ENCODE results near the gene POLA2. TPM values are rescaled to one million over a fixed set of nuclear protein-coding genes. Genes with fewer than 3 reads are reported as not detected.

The POLA2 gene
- total and polyA plus RNA-seq, 4 donors: 4.5 to 14.2 (median 9.5) TPM

GRCh38 chr11:65315866-65316226 lies 54.1 kb downstream of the POLA2 start:
- H3K4me3 ChIP-seq: peak overlapping the region; percentile 83
- no peak for TF ChIP-seq CTCF (IDR thresholded peaks at IDR 0.05; ENCODE audit: control extremely low read depth, extremely low read depth)
- DNase-seq (no peak), ATAC-seq (ENCODE audit: insufficient read depth, low FRiP score) (no peak)
- H3K27ac ChIP-seq (ENCODE audit: low read depth in 1 of 2, low read length in 1 of 2): peak overlapping the region; percentile 74 to 92
- peaks cover 0 to 37% (median 12%) of the 10 kb centered on the region in 5 donors for H3K4me1 ChIP-seq (ENCODE audit: control insufficient read depth in 5 of 5, insufficient read depth in 5 of 5, low read length in 5 of 5)
- peak overlapping the region in 1 of 2 donors; percentile 26 for H3K9ac ChIP-seq (ENCODE audit: insufficient read depth in 1 of 2, low read length in 2 of 2)
- 17 to 23% methylated on average over 8 of the region's 8 CpGs for WGBS, 2 donors
- H3K27me3 ChIP-seq (ENCODE audit: control insufficient read depth in 3 of 3, insufficient read depth in 3 of 3, low read length in 2 of 3): peaks cover 0 to 3% (median 0%) of the 10 kb centered on the region in 3 donors
- H3K36me3 ChIP-seq (ENCODE audit: control insufficient read depth in 4 of 4, insufficient read depth in 4 of 4, low read length in 4 of 4): peaks cover 0 to 6% (median 4%) of the 10 kb centered on the region in 4 donors
- no peaks in the 10 kb centered on the region for H3K9me3 ChIP-seq (ENCODE audit: control insufficient read depth in 4 of 4, insufficient read depth in 3 of 4, low read length in 3 of 4)

DNA sequence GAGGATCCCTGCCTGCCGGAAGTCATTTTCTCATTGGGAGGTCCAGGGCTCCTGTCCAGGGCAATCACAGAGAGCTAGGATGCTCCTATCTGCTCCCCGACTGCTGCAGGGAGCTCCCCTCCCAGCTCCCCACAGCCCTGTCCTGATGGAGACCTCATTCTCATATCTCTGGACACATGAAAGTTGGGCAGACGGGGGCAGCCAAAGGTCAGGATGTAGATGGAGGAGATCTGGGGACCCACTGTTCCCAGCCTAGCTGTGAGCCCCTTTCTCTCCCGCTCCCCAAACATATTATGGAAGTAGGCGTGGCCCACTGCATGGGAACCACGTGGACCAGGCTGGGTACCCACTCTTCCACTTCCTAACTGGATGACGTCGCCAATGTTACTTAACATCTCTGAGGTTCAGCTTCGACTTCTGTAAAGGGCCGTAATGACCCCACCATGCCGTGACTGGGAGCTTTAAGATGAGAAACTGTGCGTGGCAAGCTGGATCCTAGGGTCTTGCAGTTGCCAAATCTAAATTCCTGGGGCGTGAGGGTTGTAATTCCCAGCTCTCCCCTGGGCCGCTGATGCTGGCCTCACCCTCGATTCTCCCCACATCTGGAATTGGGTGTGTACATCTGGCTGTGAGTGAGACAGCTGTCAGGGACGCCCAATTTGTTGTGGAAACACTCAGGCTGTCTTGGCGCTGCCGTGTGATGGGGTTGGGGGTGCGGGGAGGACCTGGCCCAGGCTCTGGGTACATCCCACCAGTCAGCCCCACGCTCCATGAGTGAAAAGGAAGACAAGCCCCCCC lies 54.7 kb downstream of the POLA2 start:
- 40 to 56% methylated on average over 20 of the region's 20 CpGs for WGBS, 2 donors
- H3K4me3 ChIP-seq: peak overlapping the region; percentile 83
- peaks cover 0 to 3% (median 0%) of the 10 kb centered on the region in 3 donors for H3K27me3 ChIP-seq (ENCODE audit: control insufficient read depth in 3 of 3, insufficient read depth in 3 of 3, low read length in 2 of 3)
- H3K4me1 ChIP-seq (ENCODE audit: control insufficient read depth in 5 of 5, insufficient read depth in 5 of 5, low read length in 5 of 5): peaks cover 0 to 36% (median 10%) of the 10 kb centered on the region in 5 donors
- H3K27ac ChIP-seq (ENCODE audit: low read depth in 1 of 2, low read length in 1 of 2): peak overlapping the region; percentile 74 to 92
- DNase-seq: peak; percentile 64 to 72 (median 71)
- no peaks in the 10 kb centered on the region for H3K9me3 ChIP-seq (ENCODE audit: control insufficient read depth in 4 of 4, insufficient read depth in 3 of 4, low read length in 3 of 4)
- no peak for ATAC-seq (ENCODE audit: insufficient read depth, low FRiP score)
- peak overlapping the region in 1 of 2 donors; percentile 26 for H3K9ac ChIP-seq (ENCODE audit: insufficient read depth in 1 of 2, low read length in 2 of 2)
- H3K36me3 ChIP-seq (ENCODE audit: control insufficient read depth in 4 of 4, insufficient read depth in 4 of 4, low read length in 4 of 4): peaks cover 0 to 11% (median 9%) of the 10 kb centered on the region in 4 donors
- TF ChIP-seq CTCF (IDR thresholded peaks at IDR 0.05; ENCODE audit: control extremely low read depth, extremely low read depth): no peak

DNA sequence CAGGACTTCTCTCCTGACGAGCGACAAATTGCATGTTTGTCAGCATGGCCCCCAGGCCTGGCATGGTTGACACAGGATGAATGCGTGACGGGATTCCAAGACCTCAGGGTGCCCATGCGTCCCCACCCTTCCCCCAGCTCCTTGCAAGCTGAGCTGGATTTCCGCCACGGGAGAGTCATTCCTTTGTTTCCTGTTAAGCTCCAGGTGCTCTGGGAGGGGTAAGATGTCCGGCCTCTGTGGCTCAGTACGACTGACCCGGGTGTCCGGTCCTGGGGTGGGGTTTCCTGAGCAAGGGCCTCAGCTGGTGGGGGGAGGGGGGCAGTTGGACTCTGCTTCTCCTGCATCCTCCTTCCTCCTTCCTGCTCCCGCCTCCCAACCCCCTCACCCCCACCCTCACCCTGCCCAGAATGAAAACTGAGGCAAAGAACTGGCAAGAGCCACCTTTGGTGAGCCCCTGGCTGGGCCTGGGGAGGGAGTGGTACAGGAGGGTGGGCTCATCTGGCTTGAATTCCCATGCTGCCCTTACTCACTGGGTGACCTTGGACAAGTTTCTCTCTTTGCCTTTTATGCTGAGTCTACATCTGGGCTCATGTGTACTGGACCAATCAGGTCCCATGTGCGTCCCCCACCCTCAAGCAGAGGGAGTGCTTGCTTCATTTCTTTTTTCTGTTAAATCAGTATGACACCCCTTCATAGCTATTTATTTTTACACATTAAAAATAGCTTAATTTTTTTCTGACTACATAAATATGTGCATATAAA lies 55.4 kb downstream of the POLA2 start:
- Histone ChIP-seq H3K27me3 (ENCODE audit: control insufficient read depth in 3 of 3, insufficient read depth in 3 of 3, low read length in 2 of 3) (peaks cover 0 to 3% (median 0%) of the 10 kb centered on the region in 3 donors), H3K9ac (ENCODE audit: insufficient read depth in 1 of 2, low read length in 2 of 2) (no peak overlapping the region), H3K4me3 (peak overlapping the region; percentile 23), H3K27ac (ENCODE audit: low read depth in 1 of 2, low read length in 1 of 2) (peak overlapping the region; percentile 74 to 92), H3K4me1 (ENCODE audit: control insufficient read depth in 5 of 5, insufficient read depth in 5 of 5, low read length in 5 of 5) (peaks cover 0 to 44% (median 10%) of the 10 kb centered on the region in 5 donors), H3K9me3 (ENCODE audit: control insufficient read depth in 4 of 4, insufficient read depth in 3 of 4, low read length in 3 of 4) (no peaks in the 10 kb centered on the region), H3K36me3 (ENCODE audit: control insufficient read depth in 4 of 4, insufficient read depth in 4 of 4, low read length in 4 of 4) (peaks cover 0 to 19% (median 16%) of the 10 kb centered on the region in 4 donors)
- 39 to 57% methylated on average over 13 of the region's 13 CpGs for WGBS, 2 donors
- no peak for ATAC-seq (ENCODE audit: insufficient read depth, low FRiP score)
- no peak for TF ChIP-seq CTCF (IDR thresholded peaks at IDR 0.05; ENCODE audit: control extremely low read depth, extremely low read depth)
- DNase-seq: peak; percentile 54 to 82 (median 67)

Data from lung (tissue), 12 donors.